HepG2 (cell line): ENCODE results near the gene UGT2B28.
"Not testable (repeated sequence)": the region's sequence is repeated elsewhere in the genome, so short reads cannot be mapped to it uniquely, and the experiment has no call there.

ENCODE experiments used
- ATF6 ChIP-seq: sonication (generic); formaldehyde crosslinking; conservative IDR thresholded peaks from 2 replicates; pipeline ENCODE4 v1.4.0; 2020; ENCODE audit warnings: missing genetic modification reagents
- CREB1 ChIP-seq, 2 experiments: fragments of 450-650 bp in 1 of 2; IDR thresholded peaks; 2 replicates each; pipeline ENCODE4 v1.6.1; 2016 to 2017; ENCODE audit warnings: control low read depth in 1 of 2, mild to moderate bottlenecking in 1 of 2, missing compliant biosample characterization in 1 of 2, missing genetic modification characterization in 1 of 2
- ELK4 ChIP-seq: sonication (generic); formaldehyde crosslinking; IDR thresholded peaks from 2 replicates; pipeline ENCODE4 v1.9.0; 2021; ENCODE audit warnings: missing genetic modification reagents, borderline replicate concordance
- PBX2 ChIP-seq: IDR thresholded peaks from 2 replicates; pipeline ENCODE4 v1.6.1; 2016; ENCODE audit warnings: control low read depth
- RAD21 ChIP-seq: fragments of 450-650 bp; formaldehyde crosslinking; IDR thresholded peaks from 2 replicates; pipeline ENCODE4 v1.5.0; 2020; ENCODE audit warnings: mild to moderate bottlenecking
- RXRA ChIP-seq: sonication (generic); formaldehyde crosslinking; IDR thresholded peaks from 2 replicates; pipeline ENCODE4 v1.5.1; 2020; ENCODE audit warnings: missing genetic modification reagents
- TGIF2 ChIP-seq: IDR thresholded peaks from 2 replicates; pipeline ENCODE4 v1.6.1; 2016; ENCODE audit warnings: control low read depth, missing compliant biosample characterization
- ZBTB2 ChIP-seq: sonication (generic); formaldehyde crosslinking; IDR thresholded peaks from 2 replicates; pipeline ENCODE4 v1.8.0; 2022; ENCODE audit warnings: low read depth, missing genetic modification reagents
- ZNF121 ChIP-seq: sonication (generic); formaldehyde crosslinking; IDR thresholded peaks from 2 replicates; pipeline ENCODE4 v1.5.0; 2020; ENCODE audit warnings: mild to moderate bottlenecking, missing genetic modification reagents
- ZNF143 ChIP-seq: sonication (generic); formaldehyde crosslinking; IDR thresholded peaks from 2 replicates; pipeline ENCODE4 v1.4.0; 2020; ENCODE audit warnings: missing genetic modification reagents
- TF ChIP-seq, protein P1 (sequence below): IDR thresholded peaks from 2 replicates; pipeline ENCODE4 v1.6.1; 2012; ENCODE audit warnings: low read length, improper control_type of control experiment
- TF ChIP-seq, protein P2 (sequence below): sonication (generic); formaldehyde crosslinking; IDR thresholded peaks from 2 replicates; pipeline ENCODE4 v1.8.1; 2023; ENCODE audit warnings: mild to moderate bottlenecking, moderate library complexity, missing genetic modification reagents

DNA sequence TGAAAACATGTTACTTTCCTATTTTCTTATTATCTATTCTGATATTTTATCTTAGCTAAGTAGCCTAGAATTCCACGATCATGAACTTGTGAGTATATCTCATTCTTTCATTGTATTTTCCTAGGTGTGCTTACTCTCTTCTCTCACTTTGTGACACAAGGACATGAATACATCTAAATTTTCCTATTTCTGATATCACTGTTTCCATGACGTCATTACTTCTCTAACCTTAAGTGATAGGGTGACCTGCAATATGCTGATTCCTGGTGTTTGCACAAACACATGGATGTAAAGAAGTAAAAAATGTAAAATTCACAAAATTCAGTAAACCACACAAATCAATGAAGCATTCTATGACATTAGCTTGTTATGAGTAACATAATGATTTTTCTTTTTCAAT lies 29.4 kb upstream of the UGT2B28 start:
- not testable (repeated sequence) for TF ChIP-seq ZNF143 (CRISPR knock-in tag); PBX2 (CRISPR knock-in tag); CREB1 (CRISPR knock-in tag; IDR thresholded peaks at IDR 0.05); ATF6; ZNF121 (CRISPR knock-in tag); RXRA (CRISPR knock-in tag); TGIF2 (CRISPR knock-in tag); ZBTB2; RAD21 (CRISPR knock-in tag); ELK4 (CRISPR knock-in tag)
- TF ChIP-seq, protein P1, sequence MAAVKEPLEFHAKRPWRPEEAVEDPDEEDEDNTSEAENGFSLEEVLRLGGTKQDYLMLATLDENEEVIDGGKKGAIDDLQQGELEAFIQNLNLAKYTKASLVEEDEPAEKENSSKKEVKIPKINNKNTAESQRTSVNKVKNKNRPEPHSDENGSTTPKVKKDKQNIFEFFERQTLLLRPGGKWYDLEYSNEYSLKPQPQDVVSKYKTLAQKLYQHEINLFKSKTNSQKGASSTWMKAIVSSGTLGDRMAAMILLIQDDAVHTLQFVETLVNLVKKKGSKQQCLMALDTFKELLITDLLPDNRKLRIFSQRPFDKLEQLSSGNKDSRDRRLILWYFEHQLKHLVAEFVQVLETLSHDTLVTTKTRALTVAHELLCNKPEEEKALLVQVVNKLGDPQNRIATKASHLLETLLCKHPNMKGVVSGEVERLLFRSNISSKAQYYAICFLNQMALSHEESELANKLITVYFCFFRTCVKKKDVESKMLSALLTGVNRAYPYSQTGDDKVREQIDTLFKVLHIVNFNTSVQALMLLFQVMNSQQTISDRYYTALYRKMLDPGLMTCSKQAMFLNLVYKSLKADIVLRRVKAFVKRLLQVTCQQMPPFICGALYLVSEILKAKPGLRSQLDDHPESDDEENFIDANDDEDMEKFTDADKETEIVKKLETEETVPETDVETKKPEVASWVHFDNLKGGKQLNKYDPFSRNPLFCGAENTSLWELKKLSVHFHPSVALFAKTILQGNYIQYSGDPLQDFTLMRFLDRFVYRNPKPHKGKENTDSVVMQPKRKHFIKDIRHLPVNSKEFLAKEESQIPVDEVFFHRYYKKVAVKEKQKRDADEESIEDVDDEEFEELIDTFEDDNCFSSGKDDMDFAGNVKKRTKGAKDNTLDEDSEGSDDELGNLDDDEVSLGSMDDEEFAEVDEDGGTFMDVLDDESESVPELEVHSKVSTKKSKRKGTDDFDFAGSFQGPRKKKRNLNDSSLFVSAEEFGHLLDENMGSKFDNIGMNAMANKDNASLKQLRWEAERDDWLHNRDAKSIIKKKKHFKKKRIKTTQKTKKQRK = not testable (repeated sequence)
- peak; percentile 87 for TF ChIP-seq CREB1 (IDR thresholded peaks at IDR 0.05)
- TF ChIP-seq, protein P2, sequence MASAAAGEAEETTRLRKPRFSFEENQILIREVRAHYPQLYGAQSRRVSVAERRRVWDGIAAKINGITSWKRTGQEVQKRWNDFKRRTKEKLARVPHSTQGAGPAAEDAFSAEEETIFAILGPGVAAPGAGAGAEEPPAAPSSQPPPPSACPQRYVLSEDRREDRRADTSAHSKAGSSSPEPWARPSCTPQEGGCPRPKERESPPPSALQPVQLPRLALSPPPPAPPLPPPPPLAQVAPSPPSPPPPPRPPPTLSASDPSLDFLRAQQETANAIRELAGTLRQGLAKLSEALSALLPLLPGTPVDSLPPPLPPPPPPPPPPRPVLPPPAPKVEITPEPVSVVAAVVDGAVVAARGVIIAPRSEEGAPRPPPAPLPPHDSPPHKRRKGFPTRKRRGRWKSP (CRISPR knock-in tag) = not testable (repeated sequence)
